ENCODE data around the gene CD81. TPM values are rescaled to one million over a fixed set of nuclear protein-coding genes. Genes with fewer than 3 reads are reported as not detected.

CD81 gene
- total RNA-seq, 4 donors from 2014 or later, result 54.5 to 87.0 (median 66.8) TPM

GRCh38 chr11:2359557-2359956, 17.6 kb upstream of the CD81 start:
- H3K27ac ChIP-seq, result no peak overlapping the region
- H3K36me3 ChIP-seq, result no peaks in the 10 kb centered on the region
- no peaks in the 10 kb centered on the region for H3K27me3 ChIP-seq
- no peak for TF ChIP-seq POLR2A (IDR thresholded peaks at IDR 0.05)
- TF ChIP-seq, protein P1, sequence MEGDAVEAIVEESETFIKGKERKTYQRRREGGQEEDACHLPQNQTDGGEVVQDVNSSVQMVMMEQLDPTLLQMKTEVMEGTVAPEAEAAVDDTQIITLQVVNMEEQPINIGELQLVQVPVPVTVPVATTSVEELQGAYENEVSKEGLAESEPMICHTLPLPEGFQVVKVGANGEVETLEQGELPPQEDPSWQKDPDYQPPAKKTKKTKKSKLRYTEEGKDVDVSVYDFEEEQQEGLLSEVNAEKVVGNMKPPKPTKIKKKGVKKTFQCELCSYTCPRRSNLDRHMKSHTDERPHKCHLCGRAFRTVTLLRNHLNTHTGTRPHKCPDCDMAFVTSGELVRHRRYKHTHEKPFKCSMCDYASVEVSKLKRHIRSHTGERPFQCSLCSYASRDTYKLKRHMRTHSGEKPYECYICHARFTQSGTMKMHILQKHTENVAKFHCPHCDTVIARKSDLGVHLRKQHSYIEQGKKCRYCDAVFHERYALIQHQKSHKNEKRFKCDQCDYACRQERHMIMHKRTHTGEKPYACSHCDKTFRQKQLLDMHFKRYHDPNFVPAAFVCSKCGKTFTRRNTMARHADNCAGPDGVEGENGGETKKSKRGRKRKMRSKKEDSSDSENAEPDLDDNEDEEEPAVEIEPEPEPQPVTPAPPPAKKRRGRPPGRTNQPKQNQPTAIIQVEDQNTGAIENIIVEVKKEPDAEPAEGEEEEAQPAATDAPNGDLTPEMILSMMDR (IDR thresholded peaks at IDR 0.05 in 4 of 5, conservative IDR thresholded peaks at IDR 0.05 in 1 of 5), result no peak
- in situ Hi-C loops (cut with MboI; ENCODE audit: low sequenced_read_pairs in 4 of 4), result no loop called here
- H3K4me1 ChIP-seq, result no peaks in the 10 kb centered on the region
- no peak for ATAC-seq
- H3K4me3 ChIP-seq, result no peak overlapping the region
- H3K9me3 ChIP-seq, result no peaks in the 10 kb centered on the region
- intact Hi-C loops (cut with DNase I; ENCODE audit: low total_unique reads), result no loop called here
- no peak for DNase-seq

- H3K36me3 ChIP-seq, result no peaks in the 10 kb centered on the region
- intact Hi-C loops (cut with DNase I; ENCODE audit: low total_unique reads) (no loop called here), in situ Hi-C loops (cut with MboI; ENCODE audit: low sequenced_read_pairs in 4 of 4) (no loop called here)
- DNase-seq, result no peak
- H3K27ac ChIP-seq, result no peak overlapping the region
- no peak for TF ChIP-seq POLR2A (IDR thresholded peaks at IDR 0.05)
- TF ChIP-seq, protein P1 (IDR thresholded peaks at IDR 0.05 in 4 of 5, conservative IDR thresholded peaks at IDR 0.05 in 1 of 5), result no peak
- ATAC-seq, result no peak
- H3K9me3 ChIP-seq, result no peaks in the 10 kb centered on the region
- no peak overlapping the region for H3K4me3 ChIP-seq
- H3K4me1 ChIP-seq, result no peaks in the 10 kb centered on the region
- no peaks in the 10 kb centered on the region for H3K27me3 ChIP-seq
Measured at GRCh38 chr11:2360081-2360642, 16.9 kb upstream of the CD81 start.

GRCh38 chr11:2361565-2361964, 15.5 kb upstream of the CD81 start:
- no peak overlapping the region for H3K27ac ChIP-seq

GRCh38 chr11:2362414-2362813, 14.7 kb upstream of the CD81 start:
- intact Hi-C loops (cut with DNase I; ENCODE audit: low total_unique reads) (no loop called here), in situ Hi-C loops (cut with MboI; ENCODE audit: low sequenced_read_pairs in 4 of 4) (no loop called here)
- DNase-seq, result no peak
- Histone ChIP-seq H3K27ac (no peak overlapping the region), H3K27me3 (no peaks in the 10 kb centered on the region), H3K9me3 (no peaks in the 10 kb centered on the region), H3K4me3 (no peak overlapping the region), H3K4me1 (no peaks in the 10 kb centered on the region), H3K36me3 (no peaks in the 10 kb centered on the region)
- ATAC-seq, result no peak
- TF ChIP-seq, protein P1 (IDR thresholded peaks at IDR 0.05 in 4 of 5, conservative IDR thresholded peaks at IDR 0.05 in 1 of 5), result no peak
- TF ChIP-seq POLR2A (IDR thresholded peaks at IDR 0.05), result no peak

More at GRCh38 chr11:2361565-2361964, 15.5 kb upstream of the CD81 start:
- no peaks in the 10 kb centered on the region for H3K9me3 ChIP-seq
- no peak for DNase-seq
- ATAC-seq, result no peak
- H3K4me3 ChIP-seq, result no peak overlapping the region
- in situ Hi-C loops (cut with MboI; ENCODE audit: low sequenced_read_pairs in 4 of 4), result no loop called here
- TF ChIP-seq, protein P1 (IDR thresholded peaks at IDR 0.05 in 4 of 5, conservative IDR thresholded peaks at IDR 0.05 in 1 of 5), result no peak
- TF ChIP-seq POLR2A (IDR thresholded peaks at IDR 0.05), result no peak
- intact Hi-C loops (cut with DNase I; ENCODE audit: low total_unique reads), result no loop called here
- H3K4me1 ChIP-seq, result no peaks in the 10 kb centered on the region
- no peaks in the 10 kb centered on the region for H3K36me3 ChIP-seq
- H3K27me3 ChIP-seq, result no peaks in the 10 kb centered on the region

DNA sequence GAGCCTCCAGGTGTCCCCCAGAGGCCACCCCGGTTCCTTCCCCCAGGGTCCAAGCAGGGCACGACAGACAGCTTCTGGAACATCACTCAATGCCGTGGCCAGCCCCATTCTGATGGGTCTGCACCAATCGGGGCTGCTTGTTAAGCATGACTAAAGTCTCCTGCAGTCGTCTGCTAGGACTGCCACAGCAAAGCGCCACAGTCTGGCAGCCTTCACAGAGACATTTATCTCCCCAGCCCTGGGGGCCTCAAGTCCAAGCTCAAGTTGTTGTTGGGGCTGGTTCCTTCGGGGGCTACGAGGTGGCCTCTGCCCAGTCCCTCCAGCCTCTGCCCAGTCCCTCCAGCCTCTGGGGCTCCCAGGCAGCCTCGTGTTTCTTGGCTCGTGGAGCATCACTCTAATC, 14.0 kb upstream of the CD81 start:
- Histone ChIP-seq H3K9me3 (no peaks in the 10 kb centered on the region), H3K27me3 (no peaks in the 10 kb centered on the region), H3K4me3 (no peak overlapping the region), H3K4me1 (no peaks in the 10 kb centered on the region), H3K27ac (no peak overlapping the region), H3K36me3 (no peaks in the 10 kb centered on the region)
- TF ChIP-seq, protein P1 (IDR thresholded peaks at IDR 0.05 in 4 of 5, conservative IDR thresholded peaks at IDR 0.05 in 1 of 5), result no peak
- no peak for TF ChIP-seq POLR2A (IDR thresholded peaks at IDR 0.05)
- ATAC-seq (no peak), DNase-seq (no peak)
- in situ Hi-C loops (cut with MboI; ENCODE audit: low sequenced_read_pairs in 4 of 4), result no loop called here
- intact Hi-C loops (cut with DNase I; ENCODE audit: low total_unique reads), result no loop called here

Measured in gastrocnemius medialis (tissue), 4 donors.